Neural cell (in vitro differentiated cells): ENCODE results near the gene PHYHD1. TPM values are rescaled to one million over a fixed set of nuclear protein-coding genes. Genes with fewer than 3 reads are reported as not detected.

Experiments used
- H2AFZ ChIP-seq: fragments of 200-600, 300-800 bp; sonication (generic), shearing (Covaris generic); 2 replicates; pipeline ENCODE4 v1.6.0; 2014; ENCODE audit warnings: low read depth, mild to moderate bottlenecking, antibody characterized with exemption, low read length, moderate library complexity
- H3F3A ChIP-seq: fragments of 200-600 bp; shearing (Covaris generic); 2 replicates; pipeline ENCODE4 v1.6.1; 2016; ENCODE audit warnings: mild to moderate bottlenecking, moderate library complexity, mixed read lengths, antibody characterized with exemption, low read length; ENCODE audit not compliant: insufficient read depth, poor library complexity, severe bottlenecking
- H3K27ac ChIP-seq: fragments of 200-600, 300-800 bp; sonication (generic), shearing (Covaris generic); 2 replicates; pipeline ENCODE4 v1.5.1; 2014; ENCODE audit warnings: mild to moderate bottlenecking, low read length, moderate library complexity
- H3K27me3 ChIP-seq: fragments of 300-800, 200-600 bp; sonication (generic), shearing (Covaris generic); 2 replicates; pipeline ENCODE4 v1.6.0; 2014; ENCODE audit warnings: mild to moderate bottlenecking, low read depth, low read length, moderate library complexity; ENCODE audit not compliant: insufficient read depth
- H3K36me3 ChIP-seq: fragments of 300-800, 200-600 bp; sonication (generic), shearing (Covaris generic); 2 replicates; pipeline ENCODE4 v1.5.1; 2014; ENCODE audit warnings: mild to moderate bottlenecking, antibody characterized with exemption, low read length, moderate library complexity; ENCODE audit not compliant: insufficient read depth
- H3K4me2 ChIP-seq: fragments of 300-800, 200-600 bp; sonication (generic), shearing (Covaris generic); 2 replicates; pipeline ENCODE4 v1.6.0; 2014; ENCODE audit warnings: mild to moderate bottlenecking, low read length
- H3K4me3 ChIP-seq: fragments of 300-800, 200-600 bp; sonication (generic), shearing (Covaris generic); 2 replicates; pipeline ENCODE4 v1.5.1; 2014; ENCODE audit warnings: mild to moderate bottlenecking, low read length, moderate library complexity
- H3K79me2 ChIP-seq: fragments of 200-600 bp; shearing (Covaris generic); replicated peaks from 2 replicates; pipeline ENCODE4 v1.6.0; 2014; ENCODE audit warnings: mild to moderate bottlenecking, low read length, moderate library complexity; ENCODE audit not compliant: insufficient read depth
- H3K9ac ChIP-seq: fragments of 300-800, 200-600 bp; sonication (generic), shearing (Covaris generic); 2 replicates; pipeline ENCODE4 v1.6.1; 2016; ENCODE audit warnings: mild to moderate bottlenecking, low read length, mixed read lengths
- H3K9me2 ChIP-seq: fragments of 200-600 bp; shearing (Covaris generic); 2 replicates; pipeline ENCODE4 v1.6.1; 2016; ENCODE audit warnings: mild to moderate bottlenecking, low read length, mixed read lengths; ENCODE audit not compliant: insufficient read depth
- H3K9me3 ChIP-seq: fragments of 200-600, 300-800 bp; sonication (generic), shearing (Covaris generic); 2 replicates; pipeline ENCODE4 v1.6.1; 2016; ENCODE audit warnings: mild to moderate bottlenecking, mixed run types, low read length, moderate library complexity, mixed read lengths
- H4K20me1 ChIP-seq: fragments of 200-600 bp; shearing (Covaris generic); 2 replicates; pipeline ENCODE4 v1.6.1; 2016; ENCODE audit warnings: mild to moderate bottlenecking, mixed run types; ENCODE audit not compliant: insufficient read depth
- EP300 ChIP-seq: fragments of 450-650 bp; conservative IDR thresholded peaks from 2 replicates; pipeline ENCODE4 v1.6.1; 2014; ENCODE audit warnings: antibody characterized with exemption, mild to moderate bottlenecking, moderate library complexity; ENCODE audit not compliant: poor library complexity, severe bottlenecking
- EZH2 ChIP-seq: fragments of 200-600, 300-800 bp; shearing (Covaris generic), sonication (generic); IDR thresholded peaks from 2 replicates; pipeline ENCODE4 v1.6.1; 2014; ENCODE audit warnings: antibody characterized with exemption, low read length, borderline replicate concordance, mild to moderate bottlenecking; ENCODE audit not compliant: insufficient read depth, poor library complexity, severe bottlenecking
- MXI1 ChIP-seq: fragments of 450-650 bp; conservative IDR thresholded peaks from 2 replicates; pipeline ENCODE4 v1.6.1; 2014; ENCODE audit warnings: antibody characterized with exemption, mild to moderate bottlenecking; ENCODE audit not compliant: poor library complexity, severe bottlenecking
- POLR2AphosphoS5 ChIP-seq: IDR thresholded peaks from 2 replicates; pipeline ENCODE4 v1.6.1; 2012
- RAD21 ChIP-seq: fragments of 450-650 bp; conservative IDR thresholded peaks from 2 replicates; pipeline ENCODE4 v1.6.1; 2014; ENCODE audit warnings: antibody characterized with exemption, mild to moderate bottlenecking, moderate library complexity
- REST ChIP-seq: IDR thresholded peaks from 2 replicates; pipeline ENCODE4 v1.6.1; 2012; ENCODE audit warnings: borderline replicate concordance
- SMC3 ChIP-seq: fragments of 450-650 bp; conservative IDR thresholded peaks from 2 replicates; pipeline ENCODE4 v1.6.1; 2014; ENCODE audit warnings: antibody characterized with exemption, mild to moderate bottlenecking, moderate library complexity; ENCODE audit not compliant: poor library complexity
- TAF1 ChIP-seq: IDR thresholded peaks from 2 replicates; pipeline ENCODE4 v1.6.1; 2012; ENCODE audit warnings: low read depth
- polyA plus RNA-seq: library from polyadenylated mRNA; depleted of rRNA; stranded (reverse); fragments of >200 nt; gene quantifications from 2 replicates; pipeline ENCODE4 v1.2.3, GENCODE V29; 2014
- TF ChIP-seq, protein P1 (sequence below): fragments of 450-650 bp; IDR thresholded peaks from 2 replicates; pipeline ENCODE4 v1.5.1; 2014; ENCODE audit warnings: antibody characterized with exemption, mild to moderate bottlenecking, moderate library complexity; ENCODE audit not compliant: poor library complexity, severe bottlenecking

Gene PHYHD1
- polyA plus RNA-seq, 1 donor from 2014 or later = not detected

DNA sequence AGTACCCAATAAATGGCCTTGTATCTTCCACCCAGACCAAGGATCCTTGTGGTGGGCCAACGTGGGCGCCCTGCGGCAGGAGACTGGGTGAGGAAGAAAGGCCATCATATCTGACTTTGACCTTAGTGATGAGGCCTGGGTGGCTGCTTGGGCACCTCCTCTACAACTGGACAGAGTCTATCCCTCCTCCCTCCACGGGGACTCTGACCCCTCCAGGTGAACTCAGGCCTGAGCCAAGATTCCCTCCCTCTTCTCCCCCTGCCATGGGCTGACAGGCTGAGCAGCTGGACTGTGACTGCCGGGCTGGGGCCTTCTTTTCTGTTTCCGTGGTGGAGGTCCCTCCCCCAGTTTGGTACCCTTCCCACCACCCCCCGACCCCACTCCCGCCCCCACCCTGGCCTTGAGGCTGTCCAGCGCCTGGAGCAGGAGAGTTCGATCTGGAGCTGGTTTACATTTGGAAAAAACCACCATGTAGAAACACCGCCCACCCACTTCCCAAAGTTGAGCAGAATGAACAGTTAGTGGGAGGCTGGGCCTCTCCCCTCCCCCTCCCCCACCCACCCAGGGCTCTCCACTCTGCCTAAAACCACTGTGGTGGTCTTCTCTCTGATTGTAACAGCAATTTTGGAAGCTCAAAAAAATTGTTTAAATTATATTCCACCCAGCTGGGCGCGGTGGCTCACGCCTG, 1.2 kb upstream of the PHYHD1 start:
- Histone ChIP-seq H3K4me3 (no peak overlapping the region), H3K9me2 (no peaks in the 10 kb centered on the region), H3K9ac (no peak overlapping the region), H3K27me3 (no peaks in the 10 kb centered on the region), H3K4me2 (no peak overlapping the region), H3K36me3 (no peaks in the 10 kb centered on the region), H2AFZ (no peak overlapping the region), H3K27ac (no peak overlapping the region), H4K20me1 (no peaks in the 10 kb centered on the region), H3K9me3 (no peaks in the 10 kb centered on the region), H3F3A (no peaks in the 10 kb centered on the region), H3K79me2 (no peaks in the 10 kb centered on the region)
- TF ChIP-seq SMC3 (no peak), POLR2AphosphoS5 (no peak), TAF1 (no peak), EZH2 (no peak), EP300 (no peak), MXI1 (no peak), RAD21 (no peak), REST (no peak)
- TF ChIP-seq, protein P1, sequence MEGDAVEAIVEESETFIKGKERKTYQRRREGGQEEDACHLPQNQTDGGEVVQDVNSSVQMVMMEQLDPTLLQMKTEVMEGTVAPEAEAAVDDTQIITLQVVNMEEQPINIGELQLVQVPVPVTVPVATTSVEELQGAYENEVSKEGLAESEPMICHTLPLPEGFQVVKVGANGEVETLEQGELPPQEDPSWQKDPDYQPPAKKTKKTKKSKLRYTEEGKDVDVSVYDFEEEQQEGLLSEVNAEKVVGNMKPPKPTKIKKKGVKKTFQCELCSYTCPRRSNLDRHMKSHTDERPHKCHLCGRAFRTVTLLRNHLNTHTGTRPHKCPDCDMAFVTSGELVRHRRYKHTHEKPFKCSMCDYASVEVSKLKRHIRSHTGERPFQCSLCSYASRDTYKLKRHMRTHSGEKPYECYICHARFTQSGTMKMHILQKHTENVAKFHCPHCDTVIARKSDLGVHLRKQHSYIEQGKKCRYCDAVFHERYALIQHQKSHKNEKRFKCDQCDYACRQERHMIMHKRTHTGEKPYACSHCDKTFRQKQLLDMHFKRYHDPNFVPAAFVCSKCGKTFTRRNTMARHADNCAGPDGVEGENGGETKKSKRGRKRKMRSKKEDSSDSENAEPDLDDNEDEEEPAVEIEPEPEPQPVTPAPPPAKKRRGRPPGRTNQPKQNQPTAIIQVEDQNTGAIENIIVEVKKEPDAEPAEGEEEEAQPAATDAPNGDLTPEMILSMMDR = no peak

DNA sequence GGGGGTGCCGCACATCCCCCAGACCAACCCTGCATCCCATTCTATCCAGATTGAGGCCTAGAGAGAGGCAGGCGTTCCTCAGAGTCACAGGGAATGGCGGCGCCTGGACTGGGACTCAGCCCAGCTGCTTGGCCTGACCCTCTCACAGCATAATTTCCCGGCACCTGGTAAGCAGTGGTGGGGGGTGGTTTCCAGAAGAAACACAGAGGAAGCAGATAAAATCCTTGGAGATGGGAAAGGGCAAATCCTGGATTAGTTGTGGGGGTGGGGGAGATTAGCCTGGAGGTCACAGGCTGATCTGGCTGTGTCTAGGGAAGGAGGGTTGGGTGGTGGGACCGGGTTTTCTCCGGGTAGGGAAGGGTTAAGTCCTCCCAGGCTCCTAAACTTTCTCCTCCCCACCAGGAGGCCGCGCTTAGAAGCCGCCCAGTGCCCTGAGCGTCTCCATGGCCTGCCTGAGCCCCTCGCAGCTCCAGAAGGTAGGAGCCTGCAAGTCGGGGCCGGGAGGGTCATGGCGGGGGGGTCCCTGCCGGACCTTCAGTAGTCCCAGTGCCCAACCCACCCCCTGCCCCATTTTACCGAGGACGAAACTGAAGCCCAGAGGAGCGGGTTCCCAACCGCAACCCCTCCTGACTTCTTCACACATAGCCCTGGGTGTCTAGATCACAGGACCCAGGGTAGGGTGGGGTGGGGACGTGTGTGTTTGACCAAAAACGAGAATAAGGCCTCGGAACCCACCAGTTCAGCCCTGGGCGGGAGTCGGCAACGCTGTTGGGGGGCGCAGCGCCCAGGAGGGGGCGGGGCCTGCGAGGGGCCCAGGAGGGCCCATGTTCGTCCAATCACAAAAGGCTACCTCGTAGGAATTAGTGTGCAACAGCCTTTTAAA, 1.3 kb downstream of the PHYHD1 start:
- TF ChIP-seq RAD21 (no peak), POLR2AphosphoS5 (no peak), MXI1 (no peak), EZH2 (no peak), EP300 (no peak), SMC3 (no peak), TAF1 (no peak), REST (no peak)
- TF ChIP-seq, protein P1 = no peak

More for the DNA sequence above, 1.3 kb downstream of the PHYHD1 start:
- Histone ChIP-seq H3K9ac (no peak overlapping the region), H4K20me1 (no peaks in the 10 kb centered on the region), H3K4me3 (no peak overlapping the region), H3K36me3 (no peaks in the 10 kb centered on the region), H3K79me2 (no peaks in the 10 kb centered on the region), H3F3A (no peaks in the 10 kb centered on the region), H2AFZ (no peak overlapping the region), H3K27ac (no peak overlapping the region), H3K9me2 (no peaks in the 10 kb centered on the region), H3K27me3 (no peaks in the 10 kb centered on the region), H3K9me3 (no peaks in the 10 kb centered on the region), H3K4me2 (no peak overlapping the region)
